ENCODE data around the gene SAPCD1.
A peak's percentile ranks its signal among the peaks of the same experiment; 100 is the strongest.

The SAPCD1 gene

GRCh38 chr6:31729979-31730630 is 32.4 kb upstream of the SAPCD1 start:
- peak; percentile 97 for DNase-seq

GRCh38 chr6:31730631-31731086 is 31.8 kb upstream of the SAPCD1 start:
- no peak for DNase-seq

DNA sequence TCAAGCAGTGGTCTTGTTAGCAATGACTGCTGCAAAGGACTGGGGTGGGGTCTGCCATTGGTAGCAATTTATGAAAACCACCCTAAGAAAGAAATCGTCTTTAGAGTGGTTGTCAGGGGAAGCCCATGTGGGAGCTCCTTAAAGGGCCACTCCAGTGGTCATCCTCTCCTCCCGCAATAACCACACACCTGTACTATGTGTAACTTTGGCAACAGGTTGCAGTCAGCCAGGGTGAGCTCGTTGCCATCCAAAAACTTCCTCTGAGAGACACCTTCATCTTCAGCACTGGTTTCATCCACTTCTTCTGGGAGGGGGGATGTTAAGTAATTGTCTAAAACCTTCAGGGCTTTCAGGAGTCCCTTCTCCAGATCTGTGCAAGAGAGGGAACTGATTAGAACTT is 30.4 kb upstream of the SAPCD1 start:
- DNase-seq: no peak

DNA sequence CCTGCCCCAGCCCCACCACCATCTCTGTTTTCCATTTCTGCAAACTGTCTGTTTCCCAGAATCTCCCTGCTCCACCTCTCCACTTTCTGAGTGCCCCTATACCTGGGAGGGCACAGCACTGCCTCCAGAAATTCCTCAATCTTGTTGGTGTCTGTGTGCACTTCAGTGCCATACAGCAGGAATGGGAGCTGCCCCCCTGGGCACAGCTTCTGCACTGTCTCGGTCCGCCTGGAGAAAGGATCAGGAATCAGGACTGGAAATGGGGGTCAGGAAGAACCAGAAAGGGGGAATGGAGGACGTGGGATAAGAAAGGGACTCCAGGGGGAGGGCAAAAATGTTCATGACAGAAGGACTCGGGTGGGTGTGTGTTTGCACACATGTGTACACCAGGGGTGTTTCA is 28.7 kb upstream of the SAPCD1 start:
- no peak for DNase-seq

GRCh38 chr6:31734247-31734820 is 28.1 kb upstream of the SAPCD1 start:
- DNase-seq: no peak

DNA sequence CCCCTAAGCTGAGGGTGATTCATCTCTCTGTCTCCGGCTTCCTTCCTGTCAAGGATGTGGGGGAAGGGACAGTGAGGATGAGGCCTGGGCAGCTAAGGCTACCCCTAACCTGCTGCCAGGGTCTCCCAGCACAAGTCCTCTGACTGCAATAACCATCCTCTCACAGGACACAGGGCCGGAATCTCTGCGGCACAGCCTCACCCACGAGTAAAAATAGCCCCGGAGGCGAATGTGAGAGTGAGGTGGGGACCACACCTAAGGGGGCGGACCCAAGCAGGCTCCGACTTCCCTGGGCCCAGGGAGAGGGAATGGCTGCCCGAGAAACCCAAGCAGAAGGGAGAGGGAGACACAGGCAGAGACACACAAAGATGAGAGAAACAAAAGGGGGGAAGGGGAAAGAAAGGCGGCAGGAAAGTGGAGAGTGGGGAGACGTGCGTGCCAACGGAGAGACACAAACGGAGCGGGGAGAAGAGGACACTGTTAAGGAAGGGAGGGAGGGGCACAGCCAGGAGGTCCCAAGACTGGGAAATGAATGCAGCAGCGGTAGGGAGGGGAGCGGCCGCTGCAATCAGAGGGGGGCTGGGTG is 27.5 kb upstream of the SAPCD1 start:
- DNase-seq: peak; percentile 59

DNA sequence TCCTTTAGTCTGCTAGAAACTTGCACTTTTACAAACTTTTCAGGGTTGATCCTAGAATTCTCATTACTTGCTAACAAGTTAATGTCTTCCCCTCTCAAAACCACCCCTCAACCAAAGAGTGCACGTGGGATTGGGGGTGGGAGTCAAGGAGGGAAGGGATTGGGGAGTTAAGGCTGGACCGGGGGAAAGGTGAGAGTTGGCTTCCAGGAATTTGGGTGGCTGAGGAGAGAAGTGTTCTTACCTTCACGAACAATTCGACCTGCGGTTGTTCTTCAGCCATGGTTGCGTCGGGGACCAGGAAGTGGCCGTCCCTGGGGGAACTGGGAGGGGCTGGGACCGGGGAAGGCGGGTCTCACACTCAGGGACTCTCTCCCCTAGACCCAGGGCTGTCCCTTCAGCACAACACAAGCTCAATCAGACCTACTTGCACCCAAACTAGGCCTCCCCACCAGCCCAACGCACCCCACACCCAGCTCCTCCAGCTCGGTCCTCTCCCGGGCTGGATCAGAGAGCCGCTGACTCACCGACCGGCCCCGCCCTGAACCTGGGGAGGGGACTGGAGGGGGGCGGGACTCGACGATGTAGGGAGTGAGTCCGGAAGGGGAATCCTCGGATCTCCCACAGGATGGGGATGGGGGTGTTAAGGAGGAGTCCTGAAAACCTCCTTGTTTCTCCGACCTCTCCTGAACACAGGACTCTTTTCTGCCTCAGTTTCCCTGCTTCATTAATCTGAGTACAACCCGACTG is 26.3 kb upstream of the SAPCD1 start, which contains the start of gene CLIC1:
CLIC1 (minus strand) TSS at position 510 of the 747 bp plus-strand sequence; CDS start at position 280, 230 bp downstream.
- peak; percentile 72 for DNase-seq

- DNase-seq: peak; percentile 33
These were observed 25.6 kb upstream of the SAPCD1 start for GRCh38 chr6:31736768-31737314.

DNA sequence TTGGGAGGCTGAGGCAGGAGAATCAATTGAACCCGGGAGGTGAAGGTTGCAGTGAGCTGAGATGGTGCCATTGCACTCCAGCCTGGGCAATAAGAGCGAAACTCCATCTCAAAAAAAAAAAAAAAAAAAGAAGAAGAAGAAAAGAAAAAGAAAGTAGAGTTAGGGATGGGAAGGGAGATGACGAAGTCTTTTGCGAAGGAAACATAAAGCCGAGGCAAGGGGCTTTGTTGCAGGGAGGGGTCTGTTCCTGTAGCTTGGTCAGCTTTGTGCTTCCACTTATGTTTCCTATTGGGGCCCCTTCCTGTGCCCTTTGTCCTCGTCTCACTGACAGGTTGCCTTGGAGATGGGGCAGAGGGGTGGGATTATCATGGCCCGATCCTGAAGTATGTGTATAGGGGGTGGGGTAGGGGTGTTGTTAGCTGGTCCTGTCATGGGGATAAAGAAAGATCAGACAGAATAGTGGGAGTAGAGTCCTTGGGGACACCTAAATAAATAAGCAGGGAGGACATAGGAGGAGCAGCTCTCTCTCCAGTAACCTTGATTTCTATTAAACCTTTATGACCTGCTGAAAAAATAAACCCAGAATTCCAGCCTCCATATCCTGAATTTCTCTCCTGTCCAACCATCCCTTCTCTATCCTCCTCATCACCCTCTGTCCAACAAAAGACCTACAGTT is 25.0 kb upstream of the SAPCD1 start:
- DNase-seq: peak; percentile 59

- peak; percentile 54 for DNase-seq
These were observed 24.2 kb upstream of the SAPCD1 start for GRCh38 chr6:31737991-31738979.

DNA sequence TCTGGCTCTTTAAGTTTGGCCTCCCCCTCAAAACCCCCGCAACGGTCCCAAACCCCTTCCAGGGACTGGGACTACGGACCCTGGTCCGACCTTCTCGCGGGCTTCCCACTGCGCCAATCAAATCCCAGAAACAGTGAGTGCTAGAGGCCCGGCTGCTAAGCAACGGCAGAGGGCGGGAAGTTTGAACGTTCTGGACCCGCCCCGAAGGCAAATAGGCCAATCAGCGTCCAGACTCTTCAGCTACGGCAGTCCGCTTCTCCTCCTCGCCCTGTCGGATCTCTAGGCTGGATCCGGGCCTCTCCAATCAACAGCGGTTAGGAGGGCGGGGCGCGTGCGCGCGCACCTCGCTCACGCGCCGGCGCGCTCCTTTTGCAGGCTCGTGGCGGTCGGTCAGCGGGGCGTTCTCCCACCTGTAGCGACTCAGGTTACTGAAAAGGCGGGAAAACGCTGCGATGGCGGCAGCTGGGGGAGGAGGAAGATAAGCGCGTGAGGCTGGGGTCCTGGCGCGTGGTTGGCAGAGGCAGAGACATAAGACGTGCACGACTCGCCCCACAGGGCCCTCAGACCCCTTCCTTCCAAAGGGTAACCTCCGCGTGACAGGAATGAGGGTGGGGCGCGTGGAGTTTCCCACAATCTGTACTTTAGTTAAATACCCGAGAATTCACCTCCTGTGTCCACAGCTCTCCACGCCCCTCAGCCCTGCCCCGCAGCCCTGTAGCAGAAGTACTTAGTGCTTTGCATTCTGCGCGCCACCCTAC is 22.6 kb upstream of the SAPCD1 start, which contains the start of gene MSH5:
MSH5 (plus strand) TSS at position 367 of the 758 bp plus-strand sequence. CDS start 462 bp downstream, outside the sequence.
- DNase-seq: peak; percentile 99

GRCh38 chr6:31740397-31741223 is 21.8 kb upstream of the SAPCD1 start:
- DNase-seq: no peak

- no peak for DNase-seq
These were observed 20.6 kb upstream of the SAPCD1 start for GRCh38 chr6:31741815-31742214.

DNA sequence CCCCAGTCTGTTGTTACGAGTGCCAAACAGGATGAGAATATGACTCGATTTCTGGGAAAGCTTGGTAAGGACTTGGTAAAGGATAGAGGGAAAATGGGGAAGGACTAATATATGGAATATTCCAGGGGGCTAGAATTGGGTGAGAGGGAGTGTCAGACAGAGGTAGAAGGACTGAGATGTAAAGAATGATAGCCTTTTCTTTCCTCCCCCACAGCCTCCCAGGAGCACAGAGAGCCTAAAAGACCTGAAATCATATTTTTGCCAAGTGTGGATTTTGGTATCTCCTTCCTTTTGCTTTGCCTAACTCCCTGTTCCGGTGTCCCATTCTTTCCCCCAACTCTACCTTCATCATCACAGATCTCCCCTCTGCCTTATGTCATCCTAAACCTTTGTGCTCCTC is 19.6 kb upstream of the SAPCD1 start:
- no peak for DNase-seq

DNA sequence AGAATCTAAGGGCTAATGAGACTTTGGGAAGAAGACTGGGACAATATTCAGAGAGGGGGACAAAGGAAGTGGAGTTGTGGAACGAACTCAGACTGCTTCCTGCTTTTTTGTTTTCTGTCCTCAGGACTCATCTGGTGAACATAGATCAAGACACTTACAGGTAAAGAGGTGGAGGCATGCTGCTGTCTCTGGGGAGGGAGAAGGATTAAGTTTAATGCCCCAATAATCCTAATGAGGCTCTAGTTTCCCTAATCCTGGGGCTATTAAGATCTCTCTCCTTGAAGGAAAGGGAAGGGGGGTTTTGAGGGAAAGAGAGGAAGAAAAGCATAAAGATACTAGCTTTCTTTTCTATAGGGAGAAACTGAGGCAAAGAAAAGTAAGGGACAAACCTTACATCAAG is 18.0 kb upstream of the SAPCD1 start:
- DNase-seq: no peak

DNA sequence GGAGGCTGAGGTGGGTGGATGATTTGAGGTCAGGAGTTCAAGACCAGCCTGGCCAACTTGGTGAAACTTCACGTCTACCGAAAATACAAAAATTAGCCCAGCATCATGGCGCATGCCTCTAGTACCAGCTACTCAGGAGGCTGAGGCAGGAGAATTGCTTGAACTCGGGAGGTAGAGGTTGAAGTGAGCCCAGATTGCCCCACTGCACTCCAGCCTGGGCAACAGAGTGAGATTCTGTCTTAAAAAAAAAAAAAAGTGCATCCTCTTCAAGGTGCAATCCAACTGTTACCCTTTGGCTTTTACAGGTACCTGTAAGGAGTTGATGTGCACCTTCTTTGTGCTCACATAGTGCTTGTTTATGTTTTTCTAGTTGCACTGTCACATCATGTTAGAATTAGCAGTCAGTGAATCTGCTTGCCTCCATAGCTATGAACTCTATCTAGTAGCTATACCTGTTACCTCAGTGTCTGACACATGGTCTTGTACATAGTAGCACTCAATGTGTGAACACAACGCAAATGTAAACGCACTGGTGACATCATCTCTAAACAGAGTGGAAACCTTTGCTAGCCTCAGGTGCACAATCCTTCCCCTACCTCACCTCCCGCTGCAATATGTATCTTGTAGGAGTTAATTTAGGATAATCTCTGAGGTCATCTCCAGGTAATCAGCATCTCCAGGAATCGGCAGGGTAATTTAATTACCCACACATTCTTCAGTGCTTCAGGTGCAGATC is 13.0 kb upstream of the SAPCD1 start:
- DNase-seq: no peak

- DNase-seq: no peak
These were observed 11.9 kb upstream of the SAPCD1 start for GRCh38 chr6:31750411-31751022.

GRCh38 chr6:31752739-31753319 is 9.6 kb upstream of the SAPCD1 start:
- no peak for DNase-seq

All from retina (tissue), 1 donor.